B cell (primary cell): ENCODE results near the gene DHDH. TPM values are rescaled to one million over a fixed set of nuclear protein-coding genes. Genes with fewer than 3 reads are reported as not detected.

Experiments used
- ATAC-seq: fragments of 200-7000 bp; cut with Tn5 transposase; one replicate; pipeline ENCODE4 v1.10.0; 2021; ENCODE audit warnings: low read depth, mild to moderate bottlenecking, moderate number of reproducible peaks, moderate library complexity
- CTCF ChIA-PET: fragments of 350-600 bp; sonication (Branson Sonifier 250); formaldehyde crosslinking; loops from one replicate; lab custom pipeline; 2021; ENCODE audit warnings: antibody characterized with exemption, inconsistent platforms; lab: Charles Lee
- POLR2A ChIA-PET: fragments of 350-600 bp; sonication (Branson Sonifier 250); formaldehyde crosslinking; loops from one replicate; lab custom pipeline; 2021; ENCODE audit warnings: antibody characterized with exemption; lab: Charles Lee
- DNase-seq: peaks from one replicate; pipeline ENCODE4 v3.0.0; 2013
- H2AFZ ChIP-seq: 2 replicates; pipeline ENCODE4 v1.6.1; 2012; ENCODE audit warnings: mild to moderate bottlenecking, low read depth, low read length; ENCODE audit not compliant: insufficient read depth, poor library complexity, severe bottlenecking
- H3K27ac ChIP-seq, 2 donors: 1 replicate in 1 of 2; 2 replicates in 1 of 2; pipeline ENCODE4 v1.5.1; 2012 to 2013; ENCODE audit warnings: low read length in 2 of 2, mild to moderate bottlenecking in 2 of 2, moderate library complexity in 1 of 2
- H3K27me3 ChIP-seq, 4 experiments: fragments of 200-600 bp in 1 of 4; sonication (generic) in 1 of 4; replicated peaks in 1 of 4; 1 replicate in 2 of 4; 2 replicates in 2 of 4; pipeline versions ENCODE4 v1.6.1 to v1.7.0; 2013 to 2016; ENCODE audit warnings: low read length in 3 of 4, mild to moderate bottlenecking in 2 of 4, mixed read lengths in 1 of 4, moderate library complexity in 1 of 4; ENCODE audit not compliant: insufficient read depth in 4 of 4, control insufficient read depth in 3 of 4; ENCODE audit errors: control extremely low read depth in 1 of 4
- H3K36me3 ChIP-seq, 2 experiments: replicated peaks in 1 of 2; 1 replicate in 1 of 2; 2 replicates in 1 of 2; pipeline versions ENCODE4 v1.6.1 to v1.7.1; 2013; ENCODE audit warnings: low read length in 1 of 2; ENCODE audit not compliant: insufficient read depth in 2 of 2, control insufficient read depth in 1 of 2; ENCODE audit errors: control extremely low read depth in 1 of 2, extremely low read depth in 1 of 2
- H3K4me1 ChIP-seq, 2 donors: fragments of 200-600 bp in 1 of 2; sonication (generic) in 1 of 2; 1 replicate in 1 of 2; 2 replicates in 1 of 2; pipeline versions ENCODE4 v1.5.1 to v1.6.1; 2013 to 2017; ENCODE audit warnings: low read length in 2 of 2; ENCODE audit not compliant: control insufficient read depth in 2 of 2, insufficient read depth in 2 of 2
- H3K4me2 ChIP-seq: replicated peaks from 2 replicates; pipeline ENCODE3; 2012; ENCODE audit warnings: mild to moderate bottlenecking, low read depth, low read length; ENCODE audit not compliant: poor library complexity, severe bottlenecking
- H3K4me3 ChIP-seq, 5 experiments: fragments of 200-600 bp in 1 of 5; sonication (generic) in 1 of 5; 1 replicate in 3 of 5; 2 replicates in 2 of 5; pipeline versions ENCODE4 v1.5.1 to v1.7.0; 2011 to 2016; ENCODE audit warnings: low read length in 4 of 5, mild to moderate bottlenecking in 4 of 5, low read depth in 2 of 5, control low read depth in 1 of 5, moderate library complexity in 1 of 5; ENCODE audit not compliant: insufficient read depth in 1 of 5; ENCODE audit errors: control extremely low read depth in 1 of 5, extremely low read depth in 1 of 5
- H3K79me2 ChIP-seq: fragments of 200-600 bp; sonication (generic); one replicate; pipeline ENCODE4 v1.6.0; 2016; ENCODE audit warnings: low read length; ENCODE audit not compliant: control insufficient read depth, insufficient read depth
- H3K9ac ChIP-seq: fragments of 200-600 bp; sonication (generic); 2 replicates; pipeline ENCODE4 v1.6.1; 2017; ENCODE audit warnings: mild to moderate bottlenecking, low read length, moderate library complexity
- H3K9me3 ChIP-seq, 3 donors: one replicate each; pipeline versions ENCODE4 v1.6.1 to v1.7.1; 2013; ENCODE audit warnings: low read length in 2 of 3; ENCODE audit not compliant: control insufficient read depth in 2 of 3, insufficient read depth in 1 of 3; ENCODE audit errors: control extremely low read depth in 1 of 3
- H4K20me1 ChIP-seq: 2 replicates; pipeline ENCODE4 v1.6.0; 2012; ENCODE audit warnings: mild to moderate bottlenecking, low read length; ENCODE audit not compliant: insufficient read depth, control insufficient read depth, poor library complexity, severe bottlenecking
- H3K27ac Mint-ChIP-seq: one replicate; pipeline ENCODE4 v1.8.0; 2021; ENCODE audit warnings: mixed read lengths
- H3K27me3 Mint-ChIP-seq: one replicate; pipeline ENCODE4 v1.8.0; 2021; ENCODE audit warnings: mixed read lengths
- H3K4me1 Mint-ChIP-seq: one replicate; pipeline ENCODE4 v1.8.0; 2021; ENCODE audit warnings: mixed read lengths
- H3K4me3 Mint-ChIP-seq: one replicate; pipeline ENCODE4 v1.8.0; 2021; ENCODE audit warnings: mixed read lengths
- H3K9me3 Mint-ChIP-seq: one replicate; pipeline ENCODE4 v1.8.0; 2022; ENCODE audit warnings: mixed read lengths; ENCODE audit not compliant: insufficient read depth
- EZH2 ChIP-seq: IDR thresholded peaks from 2 replicates; pipeline ENCODE4 v1.6.1; 2012; ENCODE audit warnings: borderline replicate concordance, low read depth, mild to moderate bottlenecking, moderate library complexity, low read length; ENCODE audit not compliant: insufficient read depth, poor library complexity, severe bottlenecking
- WGBS: methylation state at CpG from one replicate; pipeline ENCODE4 v1.1.5; 2013; ENCODE audit warnings: missing lambda C conversion rate; ENCODE audit not compliant: insufficient coverage; 5-methylcytosine and 5-hydroxymethylcytosine counted together
- intact Hi-C: fragments of 100-400 bp; cut with micrococcal nuclease; formaldehyde crosslinking; loops from one replicate; pipeline ENCODE4 v1.10.0; 2022
- polyA plus RNA-seq: library from polyadenylated mRNA; depleted of rRNA; stranded (reverse); fragments of >200 nt; gene quantifications from 2 replicates; pipeline ENCODE4 v1.2.3, GENCODE V29; 2012
- total RNA-seq, 2 donors: library from RNA; stranded (reverse); fragments of 120-200 nt in 1 of 2; gene quantifications; 1 replicate in 1 of 2; 2 replicates in 1 of 2; pipeline versions ENCODE4 v1.2.3 to v1.2.4, GENCODE V29; 2013 to 2022
- TF ChIP-seq, protein P1 (sequence below): fragments of 200-600 bp; IDR thresholded peaks from one replicate; pipeline ENCODE4 v1.8.0; 2022; ENCODE audit warnings: antibody characterized with exemption, mild to moderate bottlenecking

The DHDH gene
- total and polyA plus RNA-seq, 2 donors (not counting 1 experiment from before 2014, with no cell fraction given): 0.64 to 0.82 TPM

DNA sequence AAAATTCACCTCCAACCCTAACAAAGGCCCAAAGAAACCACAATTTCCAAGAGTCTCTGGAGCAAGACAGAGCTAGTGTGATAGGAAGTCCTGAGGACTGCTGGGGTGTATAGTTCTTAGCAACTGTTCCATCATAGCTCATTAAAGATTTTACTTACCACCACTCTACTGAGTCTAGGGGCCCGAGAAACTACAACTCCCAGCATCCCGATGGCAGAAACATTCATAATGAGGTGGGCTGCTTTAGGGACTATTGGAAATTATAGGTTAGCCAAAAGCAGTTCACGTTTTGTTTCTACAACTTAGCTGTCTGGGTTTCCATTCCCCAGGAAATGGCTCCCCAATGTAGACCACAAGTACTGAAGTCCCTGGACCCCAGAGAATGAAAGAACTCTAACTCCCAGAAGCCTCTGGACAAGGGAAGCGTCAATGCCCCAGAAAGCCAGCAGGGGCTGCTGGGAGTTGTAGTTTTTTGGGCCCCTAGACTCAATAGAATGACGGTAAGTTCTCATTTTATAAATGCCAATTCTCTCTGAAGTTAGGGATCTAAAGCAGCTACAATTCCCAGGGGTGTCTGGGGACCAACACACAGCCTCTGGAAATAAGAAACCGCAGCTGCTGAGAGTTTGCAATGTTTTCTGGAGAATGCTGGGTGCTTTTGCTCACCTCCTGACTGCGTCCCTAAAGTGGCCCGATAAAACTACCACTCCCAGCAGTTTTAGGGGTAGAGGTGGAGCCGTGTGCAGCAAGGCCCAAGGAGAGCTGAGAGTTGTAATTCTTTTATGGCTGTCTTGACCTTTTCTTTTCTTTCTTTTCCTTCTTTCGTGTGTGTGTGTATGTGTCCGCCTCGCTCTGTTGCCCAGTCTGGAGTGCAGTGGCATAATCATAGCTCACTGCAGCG is 42.7 kb downstream of the DHDH start:
- H3K79me2 ChIP-seq: no peaks in the 10 kb centered on the region
- DNase-seq (peak; percentile 62), ATAC-seq (peak; percentile 66)
- H3K27me3 ChIP-seq: no peaks in the 10 kb centered on the region
- H3K27ac ChIP-seq: no peak overlapping the region
- no peak overlapping the region for H3K4me2 ChIP-seq
- Mint-ChIP-seq H3K4me1 (peaks cover 4% of the 10 kb centered on the region), H3K27ac (peak overlapping the region; percentile 32), H3K4me3 (no peak overlapping the region), H3K27me3 (no peaks in the 10 kb centered on the region), H3K9me3 (no peaks in the 10 kb centered on the region)
- H3K4me1 ChIP-seq: peaks cover 0 to under 1% of the 10 kb centered on the region in 2 donors
- TF ChIP-seq EZH2: no peak
- TF ChIP-seq, protein P1, sequence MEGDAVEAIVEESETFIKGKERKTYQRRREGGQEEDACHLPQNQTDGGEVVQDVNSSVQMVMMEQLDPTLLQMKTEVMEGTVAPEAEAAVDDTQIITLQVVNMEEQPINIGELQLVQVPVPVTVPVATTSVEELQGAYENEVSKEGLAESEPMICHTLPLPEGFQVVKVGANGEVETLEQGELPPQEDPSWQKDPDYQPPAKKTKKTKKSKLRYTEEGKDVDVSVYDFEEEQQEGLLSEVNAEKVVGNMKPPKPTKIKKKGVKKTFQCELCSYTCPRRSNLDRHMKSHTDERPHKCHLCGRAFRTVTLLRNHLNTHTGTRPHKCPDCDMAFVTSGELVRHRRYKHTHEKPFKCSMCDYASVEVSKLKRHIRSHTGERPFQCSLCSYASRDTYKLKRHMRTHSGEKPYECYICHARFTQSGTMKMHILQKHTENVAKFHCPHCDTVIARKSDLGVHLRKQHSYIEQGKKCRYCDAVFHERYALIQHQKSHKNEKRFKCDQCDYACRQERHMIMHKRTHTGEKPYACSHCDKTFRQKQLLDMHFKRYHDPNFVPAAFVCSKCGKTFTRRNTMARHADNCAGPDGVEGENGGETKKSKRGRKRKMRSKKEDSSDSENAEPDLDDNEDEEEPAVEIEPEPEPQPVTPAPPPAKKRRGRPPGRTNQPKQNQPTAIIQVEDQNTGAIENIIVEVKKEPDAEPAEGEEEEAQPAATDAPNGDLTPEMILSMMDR: no peak
- no peaks in the 10 kb centered on the region for H4K20me1 ChIP-seq
- H3K4me3 ChIP-seq: no peak overlapping the region
- ChIA-PET POLR2A (interaction anchor here (1.3 kb wide), 1 partner anchor 9 kb away, joined by 13 read pairs; no protein-coding TSS in a partner anchor), CTCF (interaction anchor here (0.9 to 1.6 kb wide), 4 partner anchors 9 to 188 kb away, joined by 3 to 6 read pairs (median 4); partner anchors contain the start of gene HSD17B14)
- H2AFZ ChIP-seq: no peak overlapping the region
- peaks cover 3 to 14% of the 10 kb centered on the region in 2 experiments for H3K36me3 ChIP-seq
- intact Hi-C loops: no loop called here
- no peaks in the 10 kb centered on the region for H3K9me3 ChIP-seq
- no peak overlapping the region for H3K9ac ChIP-seq
- WGBS: 83% methylated on average over 3 of the region's 13 CpGs

DNA sequence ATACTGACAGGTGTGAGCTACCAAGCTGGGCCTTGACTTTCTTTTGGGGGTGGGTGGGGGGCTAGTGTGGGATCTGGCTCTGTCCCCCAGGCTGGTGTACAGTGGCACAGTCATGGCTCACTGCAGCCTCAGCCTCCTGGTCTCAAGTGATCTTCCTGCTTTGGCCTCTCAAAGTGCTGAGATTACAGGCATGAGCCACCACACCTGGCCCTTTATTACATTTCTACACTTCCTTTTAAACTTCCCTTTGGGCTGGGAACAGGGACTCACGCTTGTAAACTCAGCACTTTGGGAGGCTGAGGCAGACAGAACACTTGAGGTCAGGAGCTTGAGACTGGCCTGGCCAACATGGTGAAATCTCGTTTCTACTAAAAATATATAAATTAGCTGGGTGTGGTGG is 43.6 kb downstream of the DHDH start:
- H3K27me3 Mint-ChIP-seq: no peaks in the 10 kb centered on the region
- intact Hi-C loops: no loop called here
- Histone ChIP-seq H3K9me3 (no peaks in the 10 kb centered on the region), H4K20me1 (no peaks in the 10 kb centered on the region), H3K4me3 (no peak overlapping the region), H3K9ac (no peak overlapping the region), H3K27me3 (no peaks in the 10 kb centered on the region), H3K27ac (no peak overlapping the region), H3K36me3 (peaks cover 3 to 17% of the 10 kb centered on the region in 2 experiments), H2AFZ (no peak overlapping the region), H3K4me2 (no peak overlapping the region), H3K4me1 (no peaks in the 10 kb centered on the region), H3K79me2 (no peaks in the 10 kb centered on the region)
- no peaks in the 10 kb centered on the region for H3K9me3 Mint-ChIP-seq
- no peak overlapping the region for H3K4me3 Mint-ChIP-seq
- no peak overlapping the region for H3K27ac Mint-ChIP-seq
- POLR2A ChIA-PET: interaction anchor here (1.3 kb wide), 1 partner anchor 10 kb away, joined by 13 read pairs; no protein-coding TSS in a partner anchor
- WGBS: no CpG with 5 or more reads among the region's 2 CpGs
- no peak for DNase-seq
- peaks cover 4% of the 10 kb centered on the region for H3K4me1 Mint-ChIP-seq
- ATAC-seq: no peak
- CTCF ChIA-PET: interaction anchor here (0.9 to 1.6 kb wide), 5 partner anchors 10 to 189 kb away, joined by 4 to 6 read pairs (median 5); partner anchors contain the start of gene HSD17B14
- TF ChIP-seq, protein P1: no peak
- TF ChIP-seq EZH2: no peak
